ENCODE measurements around the gene DGKH.
"Not testable (repeated sequence)": the region's sequence is repeated elsewhere in the genome, so short reads cannot be mapped to it uniquely, and the experiment has no call there.

DGKH gene

GRCh38 chr13:42075517-42075916, 27.1 kb downstream of the DGKH start:
- DNase-seq, result no peak

- DNase-seq, result no peak
Observed at GRCh38 chr13:42076309-42076713, 27.9 kb downstream of the DGKH start.

GRCh38 chr13:42078128-42078808, 29.8 kb downstream of the DGKH start:
- no peak for DNase-seq

GRCh38 chr13:42083138-42083770, 34.8 kb downstream of the DGKH start:
- no peak for DNase-seq

GRCh38 chr13:42084722-42085121, 36.3 kb downstream of the DGKH start:
- DNase-seq, result no peak

- DNase-seq, result no peak
Observed at GRCh38 chr13:42086582-42086981, 38.1 kb downstream of the DGKH start.

GRCh38 chr13:42094516-42095040, 46.1 kb downstream of the DGKH start:
- DNase-seq, result no peak

GRCh38 chr13:42096222-42096621, 47.8 kb downstream of the DGKH start:
- not testable (repeated sequence) for DNase-seq

GRCh38 chr13:42099962-42100675, 51.7 kb downstream of the DGKH start:
- no peak for DNase-seq

- no peak for DNase-seq
Observed at GRCh38 chr13:42100960-42101359, 52.5 kb downstream of the DGKH start.

GRCh38 chr13:42101821-42102585, 53.6 kb downstream of the DGKH start:
- DNase-seq, result no peak

GRCh38 chr13:42102961-42103865, 54.8 kb downstream of the DGKH start:
- no peak for DNase-seq

GRCh38 chr13:42106998-42107397, 58.5 kb downstream of the DGKH start:
- DNase-seq, result no peak

- no peak for DNase-seq
Observed at GRCh38 chr13:42107421-42107820, 59.0 kb downstream of the DGKH start.

GRCh38 chr13:42108217-42108616, 59.8 kb downstream of the DGKH start:
- no peak for DNase-seq

GRCh38 chr13:42109957-42110356, 61.5 kb downstream of the DGKH start:
- no peak for DNase-seq

GRCh38 chr13:42110410-42111155, 62.1 kb downstream of the DGKH start:
- DNase-seq, result no peak

GRCh38 chr13:42112864-42113263, 64.4 kb downstream of the DGKH start:
- DNase-seq, result no peak

GRCh38 chr13:42113478-42113877, 65.0 kb downstream of the DGKH start:
- no peak for DNase-seq

- no peak for DNase-seq
Observed at GRCh38 chr13:42114278-42114677, 65.8 kb downstream of the DGKH start.

- no peak for DNase-seq
Observed at GRCh38 chr13:42114912-42115311, 66.5 kb downstream of the DGKH start.

Measured in islet precursor cell (in vitro differentiated cells).